ENCODE results near the gene NCOA3. TPM values are rescaled to one million over a fixed set of nuclear protein-coding genes. Genes with fewer than 3 reads are reported as not detected.

The NCOA3 gene
- total RNA-seq, 1 experiment from 2014 or later: 60.3 TPM

DNA sequence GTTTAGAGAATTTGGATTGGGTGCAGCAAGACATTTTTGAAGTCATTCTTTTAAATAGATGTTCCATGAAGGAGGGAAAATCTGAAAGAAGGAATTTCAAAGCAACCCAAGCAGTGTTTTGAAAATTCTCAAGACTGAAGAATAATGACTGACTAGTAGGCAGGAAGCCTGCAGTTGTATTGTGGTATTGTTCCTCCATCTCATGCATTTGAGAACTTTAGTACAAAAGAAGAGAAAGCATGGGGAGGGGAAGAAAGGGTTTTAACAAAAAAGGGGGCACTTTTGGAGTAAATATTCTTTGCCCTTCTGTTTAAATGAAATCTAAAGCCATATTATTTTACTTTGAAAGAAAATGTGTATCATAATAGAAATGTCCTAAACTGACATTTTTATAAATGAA is 6.6 kb downstream of the NCOA3 start:
- intact Hi-C loops (cut with micrococcal nuclease; ENCODE audit: unreplicated experiment): no loop called here

DNA sequence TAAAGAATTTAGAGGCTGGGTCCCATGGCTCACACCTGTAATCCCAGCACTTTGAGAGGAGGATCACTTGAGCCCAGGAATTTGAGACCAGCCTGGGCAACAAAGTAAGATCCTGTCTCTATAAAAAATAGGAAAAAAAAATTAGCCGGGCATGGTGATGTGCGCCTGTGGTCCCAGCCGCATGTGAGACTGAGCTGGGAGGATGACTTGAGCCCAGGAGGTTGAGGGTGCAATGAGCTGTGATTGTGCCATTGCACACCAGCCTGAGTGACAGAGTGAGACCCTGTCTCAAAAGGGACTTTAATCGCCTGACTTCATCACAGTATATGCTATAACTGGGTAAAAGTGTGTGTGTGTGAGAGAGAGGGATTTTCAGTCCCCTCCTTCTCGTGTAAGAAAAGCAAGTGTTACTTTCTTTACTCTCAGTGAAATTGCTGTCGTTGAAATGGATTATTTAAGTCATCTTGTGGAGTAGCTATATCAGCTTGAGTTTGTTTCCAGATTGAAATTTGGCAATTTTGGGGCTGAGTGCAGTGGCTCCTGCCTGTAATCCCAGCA is 7.5 kb downstream of the NCOA3 start:
- no peaks in the 10 kb centered on the region for H3K9me3 Mint-ChIP-seq (ENCODE audit: low read depth, unreplicated experiment)
- H3K27ac Mint-ChIP-seq (ENCODE audit: unreplicated experiment): no peak overlapping the region
- TF ChIP-seq, protein P1, sequence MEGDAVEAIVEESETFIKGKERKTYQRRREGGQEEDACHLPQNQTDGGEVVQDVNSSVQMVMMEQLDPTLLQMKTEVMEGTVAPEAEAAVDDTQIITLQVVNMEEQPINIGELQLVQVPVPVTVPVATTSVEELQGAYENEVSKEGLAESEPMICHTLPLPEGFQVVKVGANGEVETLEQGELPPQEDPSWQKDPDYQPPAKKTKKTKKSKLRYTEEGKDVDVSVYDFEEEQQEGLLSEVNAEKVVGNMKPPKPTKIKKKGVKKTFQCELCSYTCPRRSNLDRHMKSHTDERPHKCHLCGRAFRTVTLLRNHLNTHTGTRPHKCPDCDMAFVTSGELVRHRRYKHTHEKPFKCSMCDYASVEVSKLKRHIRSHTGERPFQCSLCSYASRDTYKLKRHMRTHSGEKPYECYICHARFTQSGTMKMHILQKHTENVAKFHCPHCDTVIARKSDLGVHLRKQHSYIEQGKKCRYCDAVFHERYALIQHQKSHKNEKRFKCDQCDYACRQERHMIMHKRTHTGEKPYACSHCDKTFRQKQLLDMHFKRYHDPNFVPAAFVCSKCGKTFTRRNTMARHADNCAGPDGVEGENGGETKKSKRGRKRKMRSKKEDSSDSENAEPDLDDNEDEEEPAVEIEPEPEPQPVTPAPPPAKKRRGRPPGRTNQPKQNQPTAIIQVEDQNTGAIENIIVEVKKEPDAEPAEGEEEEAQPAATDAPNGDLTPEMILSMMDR (IDR thresholded peaks at IDR 0.05; ENCODE audit: unreplicated experiment): no peak
- H3K36me3 Mint-ChIP-seq (ENCODE audit: insufficient read depth, unreplicated experiment): peaks cover 7% of the 10 kb centered on the region
- H3K4me1 Mint-ChIP-seq (ENCODE audit: low read depth, unreplicated experiment): peaks cover 26% of the 10 kb centered on the region
- DNase-seq: no peak
- H3K4me3 Mint-ChIP-seq (ENCODE audit: low read depth, unreplicated experiment): no peak overlapping the region
- no peaks in the 10 kb centered on the region for H3K27me3 Mint-ChIP-seq (ENCODE audit: unreplicated experiment)
- CTCF ChIA-PET: interaction anchor here (0.6 to 0.8 kb wide), 2 partner anchors 16 to 29 kb away, joined by 3 to 4 read pairs; no protein-coding TSS in a partner anchor
- intact Hi-C loops (cut with micrococcal nuclease; ENCODE audit: unreplicated experiment): no loop called here
- BruUV-seq (replicated peaks): no TSS peak

More for the DNA sequence above, 6.6 kb downstream of the NCOA3 start:
- H3K9me3 Mint-ChIP-seq (ENCODE audit: low read depth, unreplicated experiment): no peaks in the 10 kb centered on the region
- H3K27me3 Mint-ChIP-seq (ENCODE audit: unreplicated experiment): no peaks in the 10 kb centered on the region
- no TSS peak for BruUV-seq (replicated peaks)
- TF ChIP-seq, protein P1 (IDR thresholded peaks at IDR 0.05; ENCODE audit: unreplicated experiment): no peak
- H3K4me3 Mint-ChIP-seq (ENCODE audit: low read depth, unreplicated experiment): no peak overlapping the region
- H3K27ac Mint-ChIP-seq (ENCODE audit: unreplicated experiment): no peak overlapping the region
- no peak for DNase-seq
- CTCF ChIA-PET: interaction anchor here (0.5 to 0.8 kb wide), 3 partner anchors 15 to 309 kb away, joined by 3 to 4 read pairs (median 4); no protein-coding TSS in a partner anchor
- peaks cover 14% of the 10 kb centered on the region for H3K36me3 Mint-ChIP-seq (ENCODE audit: insufficient read depth, unreplicated experiment)
- peaks cover 34% of the 10 kb centered on the region for H3K4me1 Mint-ChIP-seq (ENCODE audit: low read depth, unreplicated experiment)

DNA sequence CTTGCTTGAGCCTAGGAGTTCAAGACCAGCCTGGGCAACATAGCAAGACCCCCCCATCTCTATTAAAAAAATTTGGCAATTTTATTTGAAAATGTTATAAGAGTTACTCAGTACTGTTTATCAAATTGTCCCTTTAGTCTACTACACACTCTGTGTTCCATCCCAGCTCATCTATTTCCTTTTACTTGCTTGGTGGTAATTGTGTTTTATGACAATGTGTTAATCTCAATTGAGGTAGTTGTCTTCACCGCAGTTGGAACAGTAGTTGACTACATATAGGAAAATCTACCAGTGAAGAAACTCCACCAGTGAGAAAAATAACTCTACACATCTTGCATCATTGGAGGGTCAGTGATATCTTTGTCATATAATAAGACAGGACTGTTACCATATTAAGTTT is 8.0 kb downstream of the NCOA3 start:
- Mint-ChIP-seq H3K4me3 (ENCODE audit: low read depth, unreplicated experiment) (no peak overlapping the region), H3K36me3 (ENCODE audit: insufficient read depth, unreplicated experiment) (peaks cover 7% of the 10 kb centered on the region), H3K4me1 (ENCODE audit: low read depth, unreplicated experiment) (peaks cover 26% of the 10 kb centered on the region), H3K27ac (ENCODE audit: unreplicated experiment) (no peak overlapping the region), H3K9me3 (ENCODE audit: low read depth, unreplicated experiment) (no peaks in the 10 kb centered on the region), H3K27me3 (ENCODE audit: unreplicated experiment) (no peaks in the 10 kb centered on the region)
- intact Hi-C loops (cut with micrococcal nuclease; ENCODE audit: unreplicated experiment): no loop called here
- TF ChIP-seq, protein P1 (IDR thresholded peaks at IDR 0.05; ENCODE audit: unreplicated experiment): no peak
- no TSS peak for BruUV-seq (replicated peaks)
- no peak for DNase-seq
- CTCF ChIA-PET: interaction anchor here (0.6 kb wide), 1 partner anchor 28 kb away, joined by 3 read pairs; no protein-coding TSS in a partner anchor

DNA sequence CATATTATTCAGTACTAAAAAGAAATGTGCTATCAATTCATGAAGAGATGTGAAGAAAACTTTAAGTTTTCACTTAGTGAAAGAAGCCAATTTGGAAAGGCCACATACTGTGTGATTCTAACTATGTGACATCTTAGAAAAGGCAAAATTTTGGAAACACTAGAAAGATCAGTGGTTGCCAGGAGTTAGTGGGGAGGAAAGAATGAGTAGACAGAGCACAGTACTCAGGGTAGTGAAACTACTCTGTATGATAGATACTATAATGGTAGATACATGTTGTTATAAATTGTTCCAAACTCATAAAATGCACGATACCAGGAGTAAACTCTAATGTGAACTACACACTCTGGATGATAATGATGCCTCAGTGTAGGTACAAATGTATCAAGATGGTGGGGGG is 14.2 kb downstream of the NCOA3 start:
- intact Hi-C loops (cut with micrococcal nuclease; ENCODE audit: unreplicated experiment): no loop called here
- Mint-ChIP-seq H3K27me3 (ENCODE audit: unreplicated experiment) (no peaks in the 10 kb centered on the region), H3K27ac (ENCODE audit: unreplicated experiment) (no peak overlapping the region), H3K4me1 (ENCODE audit: low read depth, unreplicated experiment) (peaks cover 12% of the 10 kb centered on the region), H3K4me3 (ENCODE audit: low read depth, unreplicated experiment) (no peak overlapping the region), H3K9me3 (ENCODE audit: low read depth, unreplicated experiment) (peaks cover 5% of the 10 kb centered on the region), H3K36me3 (ENCODE audit: insufficient read depth, unreplicated experiment) (peaks cover 30% of the 10 kb centered on the region)
- CTCF ChIA-PET: interaction anchor here (1.1 to 1.4 kb wide), 2 partner anchors 12 to 230 kb away, joined by 3 to 6 read pairs; no protein-coding TSS in a partner anchor
- TF ChIP-seq, protein P1 (IDR thresholded peaks at IDR 0.05; ENCODE audit: unreplicated experiment): no peak
- no peak for DNase-seq
- BruUV-seq (replicated peaks): no TSS peak
